Measurements from ENCODE around the gene TIAM2. TPM values are rescaled to one million over a fixed set of nuclear protein-coding genes. Genes with fewer than 3 reads are reported as not detected.

The TIAM2 gene
- total and polyA plus RNA-seq, 9 donors = 9.1 to 15.6 (median 10.3) TPM

DNA sequence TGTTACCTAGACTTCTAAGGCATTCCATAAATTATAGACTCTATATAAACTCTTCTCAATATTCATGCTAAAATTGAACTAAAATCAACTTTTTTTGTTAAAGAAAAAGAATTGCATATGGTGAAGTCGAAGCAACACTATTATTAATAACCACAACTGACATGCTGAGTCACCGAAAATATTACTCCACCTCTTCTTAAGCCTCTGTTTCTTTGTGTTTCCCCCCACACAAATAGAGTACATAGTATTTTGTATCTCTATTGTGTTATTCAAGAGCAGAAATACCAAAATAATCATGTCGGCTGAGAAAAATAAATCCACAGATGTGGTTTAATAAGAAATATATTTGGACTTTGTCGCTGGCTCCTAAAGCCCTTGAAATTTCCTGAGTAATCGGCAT, 295.4 kb downstream of the TIAM2 start:
- WGBS, 3 donors = 76 to 84% (median 81%) methylated on average over 5 of the region's 5 CpGs
- TF ChIP-seq EP300 (IDR thresholded peaks at IDR 0.05) (no peak), POLR2A (IDR thresholded peaks at IDR 0.05) (no peak), CTCF (IDR thresholded peaks at IDR 0.05) (no peak)
- DNase-seq = no peak
- no peaks in the 10 kb centered on the region for H3K9me3 ChIP-seq
- peaks cover 2% of the 10 kb centered on the region for H3K36me3 ChIP-seq
- H3K4me1 ChIP-seq (ENCODE audit: insufficient read depth) = no peaks in the 10 kb centered on the region
- H3K27me3 ChIP-seq = no peaks in the 10 kb centered on the region
- intact Hi-C loops (cut with DNase I) = no loop called here
- H3K27ac ChIP-seq = no peak overlapping the region
- no peak overlapping the region for H3K4me3 ChIP-seq

- Histone ChIP-seq H3K27me3 (no peaks in the 10 kb centered on the region), H3K36me3 (peaks cover 2% of the 10 kb centered on the region), H3K4me3 (no peak overlapping the region), H3K4me1 (ENCODE audit: insufficient read depth) (no peaks in the 10 kb centered on the region), H3K27ac (no peak overlapping the region), H3K9me3 (no peaks in the 10 kb centered on the region)
- no peak for DNase-seq
- intact Hi-C loops (cut with DNase I) = no loop called here
- 73 to 83% (median 80%) methylated on average over 3 of the region's 3 CpGs for WGBS, 3 donors
- TF ChIP-seq EP300 (IDR thresholded peaks at IDR 0.05) (no peak), CTCF (IDR thresholded peaks at IDR 0.05) (no peak), POLR2A (IDR thresholded peaks at IDR 0.05) (no peak)
Observed at GRCh38 chr6:155291291-155291690, 296.2 kb downstream of the TIAM2 start.

- Histone ChIP-seq H3K9me3 (no peaks in the 10 kb centered on the region), H3K27ac (no peak overlapping the region), H3K27me3 (no peaks in the 10 kb centered on the region), H3K4me1 (ENCODE audit: insufficient read depth) (no peaks in the 10 kb centered on the region), H3K36me3 (peaks cover 2% of the 10 kb centered on the region), H3K4me3 (no peak overlapping the region)
- no peak for DNase-seq
- WGBS, 3 donors = 75 to 76% (median 76%) methylated on average over 5 of the region's 5 CpGs
- intact Hi-C loops (cut with DNase I) = no loop called here
- no peak for TF ChIP-seq CTCF (IDR thresholded peaks at IDR 0.05)
- TF ChIP-seq EP300 (IDR thresholded peaks at IDR 0.05) = no peak
- TF ChIP-seq POLR2A (IDR thresholded peaks at IDR 0.05) = no peak
Observed at GRCh38 chr6:155292711-155293110, 297.6 kb downstream of the TIAM2 start.

GRCh38 chr6:155297669-155298068, 302.6 kb downstream of the TIAM2 start:
- no peak for TF ChIP-seq CTCF (IDR thresholded peaks at IDR 0.05)
- TF ChIP-seq POLR2A (IDR thresholded peaks at IDR 0.05) = no peak
- Histone ChIP-seq H3K27me3 (no peaks in the 10 kb centered on the region), H3K4me3 (no peak overlapping the region), H3K27ac (no peak overlapping the region), H3K9me3 (no peaks in the 10 kb centered on the region), H3K4me1 (ENCODE audit: insufficient read depth) (no peaks in the 10 kb centered on the region), H3K36me3 (peaks cover 2% of the 10 kb centered on the region)
- no peak for DNase-seq
- intact Hi-C loops (cut with DNase I) = no loop called here
- WGBS, 3 donors = 88 to 93% (median 89%) methylated on average over 3 of the region's 3 CpGs

DNA sequence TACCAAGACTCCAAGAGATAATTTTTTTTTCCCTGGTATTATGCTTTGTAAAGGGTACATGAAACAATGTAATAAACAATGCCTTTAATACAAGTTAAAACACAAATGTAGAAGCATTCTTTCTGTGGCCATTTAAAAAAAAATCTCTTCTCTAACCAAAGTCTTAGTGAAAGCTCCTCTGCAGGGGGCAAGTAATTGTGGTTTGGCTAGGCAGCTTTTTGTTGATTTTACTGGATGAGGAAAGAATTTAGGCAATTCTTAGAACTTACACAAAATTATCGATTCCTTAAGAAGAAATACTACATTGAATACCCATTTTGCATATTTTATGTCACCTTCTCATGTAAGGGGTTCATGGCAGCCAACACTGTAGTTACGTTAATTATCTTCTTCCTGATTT, 306.8 kb downstream of the TIAM2 start:
- H3K9me3 ChIP-seq = no peaks in the 10 kb centered on the region
- intact Hi-C loops (cut with DNase I) = no loop called here
- H3K27me3 ChIP-seq = no peaks in the 10 kb centered on the region
- DNase-seq = no peak
- TF ChIP-seq CTCF (IDR thresholded peaks at IDR 0.05) (no peak), POLR2A (IDR thresholded peaks at IDR 0.05) (no peak), EP300 (IDR thresholded peaks at IDR 0.05) (no peak)
- H3K36me3 ChIP-seq = no peaks in the 10 kb centered on the region
- WGBS, 3 donors = 80 to 87% (median 83%) methylated on average over 2 of the region's 2 CpGs
- H3K4me3 ChIP-seq = no peak overlapping the region
- H3K27ac ChIP-seq = no peak overlapping the region
- H3K4me1 ChIP-seq (ENCODE audit: insufficient read depth) = no peaks in the 10 kb centered on the region

All from ovary (tissue), 9 donors.